ENCODE results near the gene UBE2F.
A peak's percentile ranks its signal among the peaks of the same experiment; 100 is the strongest.
"Not testable (repeated sequence)": the region's sequence is repeated elsewhere in the genome, so short reads cannot be mapped to it uniquely, and the experiment has no call there.

UBE2F gene

GRCh38 chr2:238057696-238058575 lies 91.1 kb downstream of the UBE2F start:
- DNase-seq: not testable (repeated sequence)

GRCh38 chr2:238059505-238059904 lies 92.7 kb downstream of the UBE2F start:
- no peak for DNase-seq

DNA sequence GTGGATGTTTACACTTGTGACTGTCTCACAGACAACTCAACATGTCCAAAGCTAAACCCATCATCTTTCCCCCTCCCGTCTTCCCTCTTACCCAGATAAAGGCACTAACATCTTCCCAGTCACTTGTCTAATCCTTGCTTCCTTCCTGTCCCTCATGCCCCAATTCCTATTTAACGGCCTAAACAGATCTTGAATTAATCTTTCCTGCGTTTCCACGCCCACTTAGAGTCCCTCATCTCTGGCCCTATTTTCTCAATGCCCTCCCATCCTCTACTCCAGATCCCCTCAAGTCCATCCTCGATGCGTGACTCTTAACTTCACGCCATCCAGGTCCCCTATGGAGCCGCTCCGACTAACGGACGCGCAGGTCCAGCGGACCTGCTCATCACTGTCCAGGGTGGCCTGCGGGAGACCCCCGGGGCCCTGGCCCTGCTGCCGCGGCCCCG lies 93.3 kb downstream of the UBE2F start:
- peak; percentile 5 for DNase-seq

- DNase-seq: peak; percentile 89
Observed at GRCh38 chr2:238060542-238061314, 93.9 kb downstream of the UBE2F start, which contains the start of gene SCLY. Gene SCLY, plus strand, starts transcription at chr2:238061001. Its CDS starts 54 bp downstream, at chr2:238061055.

GRCh38 chr2:238061315-238062202 lies 94.7 kb downstream of the UBE2F start:
- DNase-seq: peak; percentile 15

DNA sequence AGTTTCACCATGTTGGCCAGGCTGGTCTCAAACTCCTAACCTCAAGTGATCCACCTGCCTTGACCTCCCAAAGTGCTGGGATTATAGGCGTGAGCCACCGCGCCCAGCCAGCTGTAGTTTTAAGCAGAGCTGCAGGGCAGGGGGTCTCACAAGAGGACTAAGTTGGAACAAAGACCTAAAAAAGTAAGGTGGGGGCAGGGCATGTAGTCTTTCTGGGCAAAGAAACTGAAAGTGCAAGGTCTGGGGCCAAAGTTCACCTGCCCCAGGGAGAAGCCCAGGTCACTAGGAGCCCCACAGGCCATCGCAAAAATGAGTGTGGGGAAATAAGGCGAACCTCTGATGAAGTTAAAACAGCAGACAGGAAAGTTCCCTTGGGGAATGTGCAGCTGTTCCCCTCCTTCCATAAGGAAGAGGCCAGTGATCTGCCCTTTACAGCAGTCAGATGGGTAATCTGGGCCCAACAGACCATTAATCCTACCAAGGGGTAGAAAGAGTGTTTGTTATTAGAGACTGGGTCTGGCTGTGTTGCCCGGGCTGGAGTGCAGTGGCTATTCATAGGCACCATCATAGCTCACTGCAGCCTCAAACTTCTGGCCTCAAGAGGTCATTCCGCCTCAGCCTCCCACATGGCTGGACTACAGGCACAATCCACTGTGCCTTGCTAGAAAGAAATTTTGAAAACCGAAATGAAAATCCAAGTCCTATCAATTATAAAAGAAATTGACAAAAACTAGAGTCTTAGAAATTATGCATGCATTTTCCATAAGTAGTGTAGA lies 96.8 kb downstream of the UBE2F start:
- DNase-seq: no peak

DNA sequence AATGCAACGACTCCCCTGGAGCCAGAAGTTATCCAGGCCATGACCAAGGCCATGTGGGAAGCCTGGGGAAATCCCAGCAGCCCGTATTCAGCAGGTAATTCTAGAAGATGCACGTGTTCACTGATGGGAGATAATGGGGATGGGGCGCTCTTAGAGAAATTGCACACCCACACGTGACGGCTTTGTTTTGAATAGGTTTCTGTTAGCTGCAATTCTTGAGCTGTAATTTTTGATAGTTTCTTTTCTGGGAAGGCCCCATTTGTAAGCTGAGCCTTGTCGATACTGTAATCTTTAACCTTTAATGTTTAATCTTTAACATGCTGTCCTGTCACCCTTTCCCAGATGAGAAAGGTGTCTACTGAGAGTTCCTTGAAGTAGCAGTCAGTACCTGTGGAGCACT lies 97.6 kb downstream of the UBE2F start:
- DNase-seq: no peak

DNA sequence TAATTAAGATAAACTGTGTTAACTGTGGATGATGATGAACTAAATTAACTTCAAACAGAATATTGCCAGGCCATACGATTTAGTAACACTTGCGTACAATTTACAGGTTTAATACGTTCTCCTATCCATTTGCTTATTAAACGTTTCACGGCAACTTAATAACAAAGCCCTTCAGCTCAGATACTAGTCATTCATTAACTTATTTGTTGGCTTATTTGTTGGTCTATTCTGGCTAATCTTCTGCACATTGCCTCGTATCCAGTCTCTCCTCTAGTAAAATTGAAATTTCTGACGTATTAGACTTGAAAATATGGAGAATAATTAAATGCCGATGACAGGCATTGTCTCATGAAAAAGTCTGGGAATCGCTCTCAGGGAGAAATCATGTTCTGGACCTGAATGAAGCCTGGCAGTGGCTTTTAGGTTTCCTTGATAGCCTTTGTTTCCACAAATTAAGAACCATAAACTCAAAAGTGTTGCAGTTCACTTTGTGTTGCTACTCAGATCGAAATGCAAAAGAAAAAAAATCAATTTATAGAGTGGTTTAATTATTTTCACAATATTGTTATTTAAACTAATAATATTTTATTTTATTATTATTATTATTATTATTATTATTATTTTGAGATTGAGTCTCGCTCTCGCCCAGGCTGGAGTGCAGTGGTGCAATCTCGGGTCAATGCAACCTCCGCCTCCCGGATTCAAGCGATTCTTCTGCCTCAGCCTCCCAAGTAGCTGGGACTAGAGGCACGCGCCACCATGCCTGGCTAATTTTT lies 98.4 kb downstream of the UBE2F start:
- DNase-seq: no peak

GRCh38 chr2:238066218-238066617 lies 99.4 kb downstream of the UBE2F start:
- no peak for DNase-seq

DNA sequence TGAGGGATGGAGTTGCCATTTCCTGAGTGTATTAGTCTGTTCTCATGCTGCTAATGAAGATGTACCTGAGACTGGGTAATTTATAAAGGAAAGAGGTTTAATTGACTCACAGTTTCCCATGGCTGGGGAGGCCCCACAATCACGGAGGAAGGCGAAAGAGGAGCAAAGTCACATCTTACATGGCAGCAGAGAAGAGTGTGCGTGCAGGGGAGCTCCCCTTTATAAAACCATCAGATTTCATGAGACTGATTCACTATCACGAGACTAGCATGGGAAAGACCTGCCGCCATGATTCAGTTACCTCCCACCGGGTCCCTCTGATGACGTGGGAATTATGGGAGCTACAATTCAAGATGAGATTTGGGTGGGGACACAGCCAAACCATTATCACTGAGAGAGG lies 99.9 kb downstream of the UBE2F start:
- DNase-seq: not testable (repeated sequence)

GRCh38 chr2:238067939-238068338 lies 101.1 kb downstream of the UBE2F start:
- DNase-seq: no peak

GRCh38 chr2:238069021-238069709 lies 102.4 kb downstream of the UBE2F start:
- no peak for DNase-seq

GRCh38 chr2:238069877-238070276 lies 103.1 kb downstream of the UBE2F start:
- no peak for DNase-seq

DNA sequence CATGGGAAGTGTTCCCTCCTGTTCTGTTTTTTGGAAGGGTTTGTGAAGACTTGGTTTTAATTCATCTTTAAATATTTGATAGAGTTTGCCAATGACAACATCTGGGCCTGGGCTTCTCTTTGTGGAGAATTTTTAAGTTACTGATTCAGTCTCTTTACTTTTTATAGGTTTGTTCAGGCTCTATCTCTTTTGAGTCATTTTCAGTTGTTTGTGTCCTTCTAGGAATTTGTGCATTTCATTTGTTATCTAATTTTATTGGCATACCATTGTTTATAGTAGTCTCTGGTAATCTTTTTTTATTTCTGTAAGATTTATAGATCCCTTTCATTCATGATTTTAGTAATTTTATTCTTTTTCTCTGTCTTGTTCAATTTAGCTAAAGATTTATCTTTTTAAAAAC lies 108.6 kb downstream of the UBE2F start:
- no peak for DNase-seq

- DNase-seq: no peak
Observed at GRCh38 chr2:238077292-238077691, 110.5 kb downstream of the UBE2F start.

DNA sequence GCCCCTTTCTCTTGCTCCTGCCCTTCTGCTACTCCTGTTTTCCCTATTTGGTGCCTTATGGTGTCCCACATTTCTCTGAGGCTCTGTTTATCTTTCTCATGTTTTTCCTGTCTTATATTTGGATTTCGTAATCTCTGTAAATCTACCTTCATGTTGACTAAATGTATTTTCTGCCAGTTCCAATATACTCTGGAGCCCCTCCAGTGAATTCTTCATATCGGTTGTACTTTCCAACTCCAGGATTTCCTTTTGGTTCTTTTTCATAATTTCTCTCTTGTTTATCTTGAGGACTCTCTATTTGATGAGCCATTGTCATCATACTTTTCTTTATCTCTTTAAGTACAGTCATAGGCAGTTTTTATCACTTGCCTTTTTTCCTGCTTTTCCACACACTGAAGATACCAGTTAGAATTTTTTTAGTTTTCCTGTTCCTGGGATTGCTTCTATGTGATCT lies 113.1 kb downstream of the UBE2F start:
- DNase-seq: no peak

- no peak for DNase-seq
Observed at GRCh38 chr2:238080518-238080917, 113.7 kb downstream of the UBE2F start.

GRCh38 chr2:238081150-238081549 lies 114.3 kb downstream of the UBE2F start:
- DNase-seq: no peak

DNA sequence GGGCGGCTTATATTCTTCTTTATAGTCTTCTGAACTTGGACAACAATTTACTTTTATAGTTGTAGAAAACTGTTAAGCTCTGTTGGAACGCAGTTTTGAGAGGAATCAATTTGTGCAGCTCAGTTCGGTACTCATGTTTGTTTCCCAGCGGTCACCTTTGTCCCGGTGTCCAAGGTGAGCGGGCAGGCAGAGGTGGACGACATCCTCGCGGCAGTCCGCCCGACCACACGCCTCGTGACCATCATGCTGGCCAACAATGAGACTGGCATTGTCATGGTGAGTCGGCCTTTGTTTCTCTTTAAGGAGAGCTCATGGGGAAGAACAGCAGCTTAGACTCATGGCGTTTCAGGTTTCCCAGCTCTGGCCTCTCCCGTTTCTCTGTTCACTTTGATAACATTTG lies 114.7 kb downstream of the UBE2F start:
- no peak for DNase-seq

DNA sequence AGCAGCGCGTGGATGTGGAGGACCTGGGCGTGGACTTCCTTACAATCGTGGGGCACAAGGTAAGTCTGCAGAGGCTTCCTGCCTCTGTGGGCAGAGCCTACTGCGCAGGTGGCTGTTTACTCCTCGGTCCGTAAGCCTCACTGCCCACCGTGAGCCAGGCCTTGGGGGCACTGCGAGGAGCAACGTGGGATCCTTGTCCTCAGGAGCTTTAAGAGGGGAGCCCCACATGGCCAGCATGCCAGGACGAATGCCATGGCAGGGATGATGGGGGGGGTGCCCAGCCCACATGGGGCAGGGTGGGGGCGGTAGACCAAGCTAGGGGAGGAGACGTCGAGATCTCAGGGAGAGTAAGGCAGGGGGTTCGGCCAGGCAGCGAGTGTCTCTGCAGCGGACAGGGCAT lies 115.3 kb downstream of the UBE2F start:
- no peak for DNase-seq

All from NCI-H1105 treated with DMSO at 0.1 percent for 48 hours (cell line).